Heart left ventricle (tissue), 16 donors: ENCODE results near the gene EXTL1. TPM values are rescaled to one million over a fixed set of nuclear protein-coding genes. Genes with fewer than 3 reads are reported as not detected.
A peak's percentile ranks its signal among the peaks of the same experiment; 100 is the strongest.

Source experiments
- ATAC-seq, 4 donors: fragments of 200-7000 bp; cut with Tn5 transposase; one replicate each; pipeline ENCODE4 v1.9.1; 2020 to 2022; ENCODE audit warnings: moderate library complexity in 4 of 4, mild to moderate bottlenecking in 3 of 4, moderate number of reproducible peaks in 1 of 4
- DNase-seq, 5 donors: peaks; one replicate each; pipeline ENCODE4 v3.0.0-alpha.2; 2020
- H3K27ac ChIP-seq, 12 donors: fragments of 200-600 bp; sonication (generic) in 4 of 12; one replicate each; pipeline versions ENCODE4 v1.5.0 to v1.8.0; 2016 to 2022; ENCODE audit warnings: mild to moderate bottlenecking in 2 of 12
- H3K27me3 ChIP-seq, 9 donors: fragments of 200-600 bp; sonication (generic) in 2 of 9; one replicate each; pipeline versions ENCODE4 v1.5.1 to v1.8.0; 2016 to 2022; ENCODE audit warnings: mild to moderate bottlenecking in 3 of 9
- H3K36me3 ChIP-seq, 9 donors: fragments of 200-600 bp; sonication (generic) in 2 of 9; one replicate each; pipeline versions ENCODE4 v1.5.0 to v1.8.0; 2018 to 2022; ENCODE audit warnings: mild to moderate bottlenecking in 2 of 9
- H3K4me1 ChIP-seq, 12 donors: fragments of 200-600 bp; sonication (generic) in 4 of 12; one replicate each; pipeline versions ENCODE4 v1.5.0 to v1.8.0; 2016 to 2022; ENCODE audit warnings: mild to moderate bottlenecking in 3 of 12
- H3K4me3 ChIP-seq, 12 donors: fragments of 200-600 bp; sonication (generic) in 4 of 12; one replicate each; pipeline versions ENCODE4 v1.5.0 to v1.8.0; 2017 to 2022; ENCODE audit warnings: mild to moderate bottlenecking in 9 of 12, moderate library complexity in 4 of 12
- H3K9me3 ChIP-seq, 12 donors: fragments of 200-600 bp; sonication (generic) in 4 of 12; one replicate each; pipeline versions ENCODE4 v1.5.0 to v1.8.0; 2016 to 2022; ENCODE audit warnings: mild to moderate bottlenecking in 1 of 12
- CTCF ChIP-seq, 12 donors: fragments of 200-600 bp; sonication (generic) in 4 of 12; IDR thresholded peaks; one replicate each; pipeline versions ENCODE4 v1.5.0 to v1.8.0; 2018 to 2022; ENCODE audit warnings: antibody characterized with exemption in 12 of 12, mild to moderate bottlenecking in 5 of 12
- POLR2A ChIP-seq, 2 donors: fragments of 450-650 bp; IDR thresholded peaks; one replicate each; pipeline ENCODE4 v1.6.1; 2017; ENCODE audit warnings: antibody characterized with exemption in 2 of 2, mild to moderate bottlenecking in 2 of 2, moderate library complexity in 2 of 2
- WGBS, 4 donors: extraction: QIAGEN DNeasy Blood & Tissue Kit in 2 of 4; methylation state at CpG; one replicate each; pipeline versions ENCODE4 v1.1.5 to v1.1.7; 2013 to 2018; 5-methylcytosine and 5-hydroxymethylcytosine counted together
- intact Hi-C, 10 donors: fragments of 100-400 bp; cut with DNase I; formaldehyde crosslinking; loops; one replicate each; pipeline versions ENCODE4 v1.11.1 to v1.14.2; 2022
- polyA plus RNA-seq, 2 donors: library from polyadenylated mRNA; stranded (reverse); fragments of 200-250 nt; gene quantifications; one replicate each; pipeline ENCODE4 v1.2.3, GENCODE V29; 2013
- total RNA-seq, 9 donors: library from RNA; depleted of rRNA in 2 of 9; stranded (reverse); fragments of >200 nt in 2 of 9; fragmentation: NEBNext Ultra II Directional in 3 of 9; extraction: Animal tissue kit (Norgen Biotek cat#: 25700) in 3 of 9; gene quantifications; one replicate each; pipeline versions ENCODE4 v1.1.0 to v1.2.4, GENCODE V29; 2016 to 2023
- donor health status: ischemic (EF 13 %, LVEDD 7.1; RV severe dilation, severe dysfunction).
- donor health status: healthy with polysubstance abuse.
- donor health status: DM: no; HTN: yes; CAD: no.
- donor health status: DM: no; HTN: no; CAD: no.
- donor health status: ischemic (EF 25% LVEDD 6.9; RV normal size, moderate dysfunction).
- donor health status: ischemic (EF 25% LVEDD 5.7; RV mildly dilated, moderate dysfunction).
- donor health status: healthy.
- donor health status: DM: yes; HTN: yes; CAD: no.
- donor health status: ischemic (EF 35%, LVEDD 5.7; RV mildly dilated, moderate dysfunction).
- donor health status: nonischemic (EF 11% LVEDD 7.7; RV severe dilation, severe dysfunction).
- donor health status: DM: yes; HTN: yes; CAD: no.
- donor health status: PGD.
- donor health status: ischemic (EF 29% LVEDD 5.4; RV normal size, mild dysfunction).
- donor health status: nonischemic (EF 23%, LVEDD 6.1; RV moderate dilation, normal function).

EXTL1 gene
- total and polyA plus RNA-seq, 11 donors: 1.2 to 17.5 (median 4.1) TPM

GRCh38 chr1:26050248-26050640 lies 28.7 kb downstream of the EXTL1 start:
- Histone ChIP-seq H3K27me3 (peaks cover 7 to 52% (median 19%) of the 10 kb centered on the region in 9 donors), H3K4me3 (no peak overlapping the region), H3K4me1 (peaks cover 0 to 42% (median 9%) of the 10 kb centered on the region in 12 donors), H3K9me3 (no peaks in the 10 kb centered on the region), H3K36me3 (peaks cover 0 to 49% (median 15%) of the 10 kb centered on the region in 9 donors), H3K27ac (peak overlapping the region in 9 of 12 donors; percentile 2 to 71 (median 57))
- WGBS, 4 donors: 71 to 76% (median 73%) methylated on average over 6 of the region's 6 CpGs
- ATAC-seq (peak in 1 of 4 donors; percentile 5), DNase-seq (no peak)
- no peak for TF ChIP-seq POLR2A (IDR thresholded peaks at IDR 0.05)
- no peak for TF ChIP-seq CTCF (IDR thresholded peaks at IDR 0.05)
- intact Hi-C loops: no loop called here

GRCh38 chr1:26053718-26054560 lies 32.4 kb downstream of the EXTL1 start:
- H3K9me3 ChIP-seq: no peaks in the 10 kb centered on the region
- WGBS, 4 donors: 35 to 45% (median 43%) methylated on average over 15 to 16 of the region's 16 CpGs
- ATAC-seq: peak in 1 of 4 donors; percentile 3
- H3K27me3 ChIP-seq: peaks cover 0 to 24% (median 0%) of the 10 kb centered on the region in 9 donors
- TF ChIP-seq CTCF (IDR thresholded peaks at IDR 0.05): no peak
- no peak for TF ChIP-seq POLR2A (IDR thresholded peaks at IDR 0.05)
- peaks cover 0 to 51% (median 7%) of the 10 kb centered on the region in 12 donors for H3K4me1 ChIP-seq
- intact Hi-C loops: no loop called here
- DNase-seq: no peak
- H3K27ac ChIP-seq: peak overlapping the region in 5 of 12 donors; percentile 9 to 41 (median 34)
- H3K36me3 ChIP-seq: peaks cover 0 to 86% (median 43%) of the 10 kb centered on the region in 9 donors
- no peak overlapping the region for H3K4me3 ChIP-seq

- Histone ChIP-seq H3K27ac (peak overlapping the region in 1 of 12 donors; percentile 19), H3K9me3 (no peaks in the 10 kb centered on the region), H3K4me1 (peaks cover 0 to 52% (median 6%) of the 10 kb centered on the region in 12 donors), H3K4me3 (no peak overlapping the region), H3K27me3 (peaks cover 0 to 20% (median 0%) of the 10 kb centered on the region in 9 donors), H3K36me3 (peaks cover 0 to 94% (median 50%) of the 10 kb centered on the region in 9 donors)
- TF ChIP-seq CTCF (IDR thresholded peaks at IDR 0.05) (no peak), POLR2A (IDR thresholded peaks at IDR 0.05) (no peak)
- ATAC-seq (no peak), DNase-seq (no peak)
- WGBS, 4 donors: 65 to 72% (median 69%) methylated on average over 2 of the region's 2 CpGs
- intact Hi-C loops: loop anchor here in 1 of 10 donors (5.0 kb wide), 1 partner anchor 37 kb away; no protein-coding TSS in a partner anchor
Measured at GRCh38 chr1:26055041-26055440, 33.5 kb downstream of the EXTL1 start.

- DNase-seq (no peak), ATAC-seq (no peak)
- H3K4me1 ChIP-seq: peaks cover 0 to 70% (median 13%) of the 10 kb centered on the region in 12 donors
- peak overlapping the region in 2 of 12 donors; percentile 23 to 29 for H3K27ac ChIP-seq
- intact Hi-C loops: loop anchor here in 1 of 10 donors (5.0 kb wide), 1 partner anchor 35 kb away; no protein-coding TSS in a partner anchor
- WGBS, 4 donors: 60 to 75% (median 73%) methylated on average over 2 of the region's 2 CpGs
- no peaks in the 10 kb centered on the region for H3K9me3 ChIP-seq
- no peak overlapping the region for H3K4me3 ChIP-seq
- TF ChIP-seq CTCF (IDR thresholded peaks at IDR 0.05) (no peak), POLR2A (IDR thresholded peaks at IDR 0.05) (no peak)
- peaks cover 0 to 27% (median 0%) of the 10 kb centered on the region in 9 donors for H3K27me3 ChIP-seq
- peaks cover 0 to 100% (median 62%) of the 10 kb centered on the region in 9 donors for H3K36me3 ChIP-seq
Measured at GRCh38 chr1:26057189-26057588, 35.6 kb downstream of the EXTL1 start.
